Cardiac septum (tissue), 1 donor: ENCODE results near the gene UBAC1. TPM values are rescaled to one million over a fixed set of nuclear protein-coding genes. Genes with fewer than 3 reads are reported as not detected.
"Not testable (repeated sequence)": the region's sequence is repeated elsewhere in the genome, so short reads cannot be mapped to it uniquely, and the experiment has no call there.

Source experiments
- DNase-seq: peaks from one replicate; pipeline ENCODE4 v3.0.0-alpha.2; 2020; ENCODE audit warnings: low spot score
- intact Hi-C: fragments of 100-400 bp; cut with DNase I; formaldehyde crosslinking; loops from one replicate; pipeline ENCODE4 v1.14.0; 2022
- total RNA-seq: library from RNA; stranded (reverse); fragmentation: NEBNext Ultra II Directional; extraction: Animal tissue kit (Norgen Biotek cat#: 25700); gene quantifications from one replicate; pipeline ENCODE4 v1.2.1, GENCODE V29; 2021
- donor health status: DM: no; HTN: no; CAD: no.

The UBAC1 gene
- total RNA-seq, 1 donor from 2014 or later = 90.3 TPM

DNA sequence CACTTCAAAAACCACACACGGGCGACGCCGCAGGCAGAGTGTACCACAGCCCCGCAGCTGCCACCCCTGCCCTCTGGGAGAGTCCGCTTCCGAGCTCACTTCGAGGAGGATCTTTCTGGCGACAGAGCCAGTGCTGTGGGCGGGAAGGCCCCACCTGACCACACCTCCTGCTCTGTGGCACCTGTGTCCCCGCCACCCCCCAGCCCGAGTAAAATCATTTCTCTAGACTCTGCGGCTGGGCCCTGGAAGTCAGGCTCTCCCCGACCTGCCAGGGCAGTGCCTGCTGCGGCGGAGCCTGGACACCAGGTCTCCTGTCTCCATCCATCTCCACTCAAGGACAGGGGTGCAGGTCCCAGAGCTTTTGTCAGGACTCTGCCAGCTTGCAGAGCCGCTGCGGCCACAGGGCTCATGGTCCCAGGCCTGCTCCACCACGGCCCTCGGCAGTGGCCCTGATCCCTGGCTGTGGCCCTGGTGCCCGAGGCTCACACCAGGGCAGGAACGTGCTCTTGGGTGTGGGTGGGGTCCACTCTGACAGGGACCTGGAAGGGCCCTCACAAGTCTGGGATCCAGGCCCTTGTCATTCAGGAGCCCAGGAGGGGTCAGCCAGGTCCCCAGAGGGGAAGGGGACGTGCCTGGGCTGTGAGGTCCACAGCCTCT lies 33.0 kb downstream of the UBAC1 start:
- intact Hi-C loops = no loop called here
- DNase-seq = no peak

DNA sequence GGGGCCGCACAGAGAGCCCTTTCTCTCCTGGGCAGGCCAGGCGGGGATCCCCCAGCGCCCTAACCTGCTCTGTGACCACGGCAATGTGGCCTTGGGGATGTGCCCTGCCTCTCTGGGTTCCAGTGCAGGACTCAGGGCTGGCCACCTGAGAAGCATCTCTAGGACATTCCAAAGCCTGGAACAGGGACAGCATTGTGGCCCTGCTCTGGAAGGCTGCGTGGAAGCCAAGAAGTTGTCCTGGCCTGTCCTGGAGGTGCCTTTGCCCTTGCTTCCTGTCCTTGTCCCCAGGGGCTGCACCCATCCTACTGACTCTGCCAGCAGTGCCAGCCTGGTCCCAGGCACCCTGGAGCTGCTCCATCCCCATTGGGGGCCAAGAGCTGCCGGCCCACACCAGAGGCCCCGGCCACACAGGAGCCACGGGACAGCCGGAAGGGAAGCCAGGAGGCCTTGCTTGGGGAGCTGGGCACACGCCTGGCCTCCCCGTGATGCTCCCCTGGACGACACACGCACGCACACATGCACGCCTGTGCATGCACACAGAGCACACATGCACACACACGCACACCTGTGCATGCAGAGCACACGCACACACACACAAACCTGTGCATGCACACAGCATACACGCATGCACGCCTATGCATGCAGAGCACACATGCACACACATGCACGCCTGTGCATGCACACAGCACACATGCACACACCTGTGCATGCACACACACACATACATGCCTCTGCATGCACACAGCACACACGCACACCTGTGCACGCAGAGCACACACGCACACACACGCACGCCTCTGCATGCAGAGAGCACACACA lies 33.8 kb downstream of the UBAC1 start:
- DNase-seq = no peak
- intact Hi-C loops = no loop called here

DNA sequence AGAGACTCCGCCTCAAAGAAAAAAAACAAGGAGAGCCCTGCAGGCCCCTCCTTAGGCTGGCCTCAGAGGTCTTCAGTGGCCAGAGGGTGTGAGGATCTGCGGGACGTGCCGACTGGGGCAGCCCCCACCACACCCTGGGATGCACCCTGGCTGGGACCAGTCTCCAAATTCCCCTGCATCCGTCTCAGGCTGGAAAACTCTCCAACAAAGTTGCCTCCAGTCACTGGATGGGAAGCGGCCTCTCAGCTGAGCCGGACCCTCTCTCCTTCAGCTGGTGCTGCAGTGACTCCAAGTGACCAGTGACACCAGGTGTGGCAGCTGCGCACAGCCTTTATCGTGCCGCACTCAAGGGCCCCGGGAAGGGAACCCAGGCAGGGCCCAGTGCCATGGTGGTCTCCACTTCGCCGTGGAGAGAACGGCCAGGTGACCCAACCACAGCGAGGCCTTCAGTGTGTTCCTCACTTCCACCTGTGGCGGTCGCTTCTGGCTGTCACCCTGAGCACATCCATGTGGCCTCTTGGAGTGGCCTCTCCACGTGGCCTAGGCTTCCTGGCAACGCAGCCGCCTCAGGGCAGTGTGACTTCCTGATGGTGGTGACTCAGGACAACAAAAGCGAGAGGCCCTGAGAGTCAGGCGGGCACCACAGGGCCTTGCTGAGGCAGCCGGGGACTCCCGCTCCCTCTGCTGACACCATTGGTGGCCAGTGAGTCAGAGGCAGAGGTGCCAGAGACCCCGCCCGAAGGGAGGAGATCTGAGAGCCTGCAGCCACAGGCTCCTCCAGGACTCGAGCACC lies 34.6 kb downstream of the UBAC1 start:
- no peak for DNase-seq

DNA sequence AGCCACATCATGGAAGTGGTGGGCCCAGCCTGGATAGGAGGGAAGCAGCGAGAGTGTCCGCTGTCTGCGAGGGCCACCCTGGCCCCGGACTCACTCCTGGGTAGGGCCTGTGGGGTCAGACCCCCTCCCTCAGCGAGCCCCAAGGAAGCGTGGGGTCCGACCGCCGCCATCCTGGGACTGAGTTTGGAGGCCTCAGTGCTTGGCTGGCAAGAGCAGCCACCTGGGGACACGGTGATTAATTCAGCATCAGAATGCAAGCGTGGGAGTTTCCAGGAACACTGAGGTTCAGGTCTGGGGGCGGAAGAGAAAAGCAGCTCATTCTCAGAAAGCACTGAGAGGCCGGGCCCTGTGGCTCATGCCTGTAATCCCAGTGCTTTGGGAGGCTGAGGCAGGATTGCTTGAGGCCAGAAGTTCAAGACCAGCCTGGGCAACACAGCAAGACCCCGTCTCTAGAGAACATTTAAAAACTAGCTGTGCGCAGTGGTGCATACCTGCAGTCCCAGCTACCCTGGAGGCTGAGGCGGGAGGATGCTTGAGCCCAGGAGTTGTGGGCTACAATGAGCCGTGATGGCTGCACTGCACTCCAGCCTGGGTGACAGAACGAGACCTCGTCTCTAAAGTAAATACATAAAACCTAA lies 35.6 kb downstream of the UBAC1 start:
- DNase-seq = no peak
- intact Hi-C loops = no loop called here

More for the DNA sequence above, 34.6 kb downstream of the UBAC1 start:
- intact Hi-C loops = no loop called here

DNA sequence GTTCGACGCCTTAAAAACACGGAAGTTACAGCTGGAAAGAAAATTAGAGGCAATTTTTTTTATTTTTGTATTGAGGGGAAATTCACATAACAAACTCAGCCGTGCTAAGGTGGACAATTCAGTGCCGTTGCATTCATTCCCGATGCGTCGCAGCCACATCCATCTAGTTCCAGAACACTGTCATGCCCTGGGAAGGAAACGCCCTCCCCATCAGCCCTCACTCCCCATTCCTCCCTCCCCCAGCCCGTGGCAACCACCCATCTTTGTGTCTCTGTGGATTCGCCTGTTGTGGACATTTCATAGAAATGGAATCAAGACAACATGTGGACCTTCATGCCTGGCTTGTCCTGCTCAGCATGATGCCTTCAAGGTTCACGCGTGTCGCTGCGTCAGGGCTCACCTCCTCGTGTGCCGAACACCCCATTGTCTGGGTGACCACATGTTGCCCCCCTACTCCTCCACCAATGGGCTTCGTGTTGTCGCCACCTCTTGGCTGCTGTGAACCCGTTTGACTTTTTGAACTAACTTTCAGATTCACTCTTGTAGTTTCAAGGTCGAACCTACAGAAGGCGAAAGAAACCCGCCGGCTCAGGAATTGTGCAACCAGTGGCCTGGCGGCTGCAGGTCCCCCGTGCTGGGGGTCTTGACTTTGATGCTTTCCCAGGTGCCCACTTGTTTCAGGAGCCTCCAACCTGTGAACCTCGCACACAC lies 36.4 kb downstream of the UBAC1 start:
- no peak for DNase-seq
- intact Hi-C loops = no loop called here

DNA sequence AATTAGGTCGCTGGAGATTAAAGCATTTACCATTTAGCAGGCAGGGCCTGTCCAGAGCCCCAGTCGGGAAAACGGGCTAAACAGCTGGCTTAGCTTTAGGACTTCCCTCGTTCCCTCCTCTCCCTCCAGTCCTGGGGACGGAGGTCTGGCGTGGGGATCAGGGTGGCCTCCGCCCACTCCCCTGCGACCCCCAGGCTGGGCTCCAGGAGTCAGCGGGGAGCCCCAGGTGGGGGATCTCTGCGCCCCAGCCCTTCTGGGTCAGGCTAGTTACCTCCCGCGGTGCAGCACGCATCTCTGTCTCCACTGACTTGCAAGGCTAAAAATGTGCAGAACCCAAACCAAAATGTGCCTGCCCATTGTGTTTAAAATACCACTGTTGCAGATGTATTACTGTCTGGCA lies 37.7 kb downstream of the UBAC1 start:
- no peak for DNase-seq
- intact Hi-C loops = no loop called here

DNA sequence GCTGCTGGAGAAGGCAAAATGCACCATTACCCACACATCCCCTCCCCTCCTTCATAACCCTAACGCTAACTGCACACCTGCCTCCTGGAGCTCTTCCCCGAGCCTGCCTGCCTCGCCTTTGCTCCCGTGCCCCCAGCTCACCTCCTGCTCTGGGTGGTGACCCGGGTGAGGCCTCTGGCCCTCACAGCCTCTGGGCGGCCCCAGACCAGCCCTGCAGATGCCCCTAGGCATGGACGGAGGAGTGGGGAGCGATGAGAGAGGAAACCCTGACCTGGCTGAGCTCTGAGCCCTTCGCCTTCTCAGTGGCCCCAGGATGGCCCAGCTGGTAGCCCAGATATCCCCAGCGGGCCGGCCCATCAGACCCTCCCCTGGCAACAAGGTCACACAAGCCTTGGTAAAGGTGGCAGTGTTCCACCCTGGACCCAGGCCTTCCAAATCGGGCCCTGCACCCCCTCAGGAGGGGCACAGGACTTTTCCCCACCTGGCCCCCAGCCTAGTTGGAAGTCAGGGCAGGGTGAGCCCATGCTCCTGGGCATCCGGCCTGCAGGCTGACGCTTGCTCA lies 39.3 kb downstream of the UBAC1 start:
- DNase-seq = peak; percentile 49
- intact Hi-C loops = no loop called here

DNA sequence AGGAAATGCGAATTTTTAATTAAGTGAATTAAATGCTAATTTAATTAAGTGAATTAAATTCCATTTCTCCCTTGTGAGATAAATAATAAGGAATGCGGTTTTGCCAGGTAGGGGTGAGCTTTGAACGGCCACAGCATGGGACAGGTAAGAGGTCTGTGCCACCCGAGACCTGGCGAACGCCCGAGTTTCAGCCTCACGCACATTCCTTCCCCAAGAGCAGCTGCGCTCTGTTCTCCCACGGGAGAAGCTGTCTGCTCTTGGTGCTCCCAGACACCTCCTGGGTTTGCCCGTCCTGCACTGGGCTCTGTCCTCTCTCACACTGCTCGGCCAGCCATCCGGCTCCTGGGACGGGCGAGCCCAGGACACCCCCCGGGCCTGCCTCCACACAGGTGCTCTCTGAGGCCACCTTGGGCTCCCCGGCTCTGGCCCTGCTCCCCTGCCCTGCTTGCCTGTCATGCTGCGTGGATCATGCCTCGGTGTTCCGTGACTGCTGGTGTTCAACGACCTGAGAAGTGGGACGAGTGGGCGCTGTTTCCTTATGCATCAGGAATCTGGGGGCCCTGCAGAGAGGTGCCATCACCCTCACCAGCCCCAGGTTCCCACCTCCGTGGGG lies 40.1 kb downstream of the UBAC1 start:
- intact Hi-C loops = no loop called here
- DNase-seq = no peak

DNA sequence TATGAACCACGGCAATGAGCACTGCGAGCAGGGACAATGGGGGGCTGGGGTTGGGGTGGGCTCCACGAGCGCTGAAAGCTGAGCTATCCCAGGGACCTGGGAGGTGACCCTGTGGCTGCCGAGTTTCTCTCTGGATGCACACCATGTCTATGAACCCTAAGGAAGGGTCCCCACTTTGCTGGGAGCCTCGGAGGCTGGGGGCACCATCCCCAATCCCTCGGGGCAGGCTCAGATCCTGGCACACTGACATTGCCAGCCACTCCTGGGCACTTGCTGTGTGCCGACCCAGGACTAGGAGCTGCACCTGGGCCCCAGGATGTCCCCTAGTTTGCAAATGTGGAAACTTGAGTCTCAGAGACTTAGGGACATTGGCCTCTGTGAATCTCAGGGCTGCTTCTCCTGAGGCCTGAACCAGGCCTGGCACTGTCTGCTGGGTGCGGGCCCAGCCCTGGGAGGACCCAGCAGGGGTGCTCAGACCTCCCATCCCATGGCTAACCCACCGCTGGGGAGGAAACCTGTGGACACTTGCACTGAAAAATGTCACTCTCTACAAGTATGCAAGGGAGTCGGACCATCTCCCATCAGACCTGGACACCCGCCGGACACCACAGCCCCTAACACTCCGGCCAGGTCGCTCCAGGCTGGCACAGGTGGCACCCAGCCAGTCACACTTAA lies 40.8 kb downstream of the UBAC1 start:
- intact Hi-C loops = no loop called here
- DNase-seq = no peak

DNA sequence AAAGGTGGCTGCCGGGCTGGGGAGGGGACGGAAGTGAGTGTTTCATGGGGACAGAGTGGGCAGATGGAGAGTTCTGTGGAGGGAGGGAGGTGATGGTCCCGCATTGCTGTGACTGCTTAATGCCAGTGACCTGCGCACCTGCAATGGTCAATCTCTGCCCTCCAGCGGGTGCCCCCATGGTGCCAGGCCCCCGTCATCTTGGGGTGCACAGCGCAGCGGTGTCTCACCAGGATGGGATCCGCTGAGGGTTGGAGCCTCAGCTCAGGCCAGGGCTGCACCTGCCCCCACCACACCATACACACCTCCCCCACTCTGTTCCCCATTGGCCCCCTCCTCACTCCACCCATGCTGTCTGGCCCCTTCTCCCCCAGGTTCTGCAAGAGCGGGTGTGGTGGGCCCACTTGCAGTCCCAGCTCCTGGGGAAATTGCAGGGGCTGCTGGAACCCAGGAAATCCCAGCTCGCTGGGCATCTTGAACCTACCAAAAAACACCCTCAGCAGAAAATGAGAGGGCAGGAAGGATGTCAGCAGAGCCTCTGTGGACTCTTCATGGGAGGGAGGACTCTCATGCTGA lies 41.8 kb downstream of the UBAC1 start:
- intact Hi-C loops = no loop called here
- no peak for DNase-seq

DNA sequence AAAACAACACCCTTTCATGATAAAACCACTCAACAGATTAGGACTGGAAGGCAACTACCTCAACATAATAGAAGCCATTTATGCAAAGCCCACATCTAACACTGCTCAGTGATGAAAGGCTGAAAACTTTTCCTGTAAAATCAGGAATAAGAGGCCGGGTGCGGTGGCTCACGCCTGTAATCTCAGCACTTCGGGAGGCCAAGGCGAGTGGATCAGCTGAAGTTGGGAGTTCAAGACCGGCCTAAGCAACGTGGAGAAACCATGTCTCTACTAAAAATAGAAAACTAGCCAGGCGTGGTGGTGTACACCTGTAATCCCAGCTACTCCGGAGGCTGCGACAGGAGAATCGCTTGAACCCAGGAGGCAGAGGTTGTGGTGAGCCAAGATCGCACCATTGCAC lies 44.9 kb downstream of the UBAC1 start:
- DNase-seq, intact Hi-C loops: not testable (repeated sequence)

DNA sequence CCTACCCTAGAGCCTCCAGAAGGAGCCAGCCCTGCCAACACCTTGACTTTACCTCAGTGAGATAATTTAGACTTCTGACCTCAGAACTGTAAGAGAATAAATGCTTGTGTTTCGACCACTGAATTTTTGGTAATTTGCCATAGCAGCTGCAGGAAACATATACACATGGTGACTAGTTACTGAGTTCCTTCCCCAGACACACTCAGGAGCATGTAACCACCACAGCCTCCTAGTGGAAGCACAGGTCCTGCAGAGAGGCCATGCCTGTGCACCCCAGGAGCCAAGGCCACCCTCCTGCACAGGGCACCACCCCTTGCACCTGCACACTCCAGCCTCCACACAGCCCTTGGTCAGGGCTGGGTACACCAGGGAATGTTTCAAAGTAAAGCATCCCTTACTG lies 46.3 kb downstream of the UBAC1 start:
- intact Hi-C loops = no loop called here
- DNase-seq = no peak

DNA sequence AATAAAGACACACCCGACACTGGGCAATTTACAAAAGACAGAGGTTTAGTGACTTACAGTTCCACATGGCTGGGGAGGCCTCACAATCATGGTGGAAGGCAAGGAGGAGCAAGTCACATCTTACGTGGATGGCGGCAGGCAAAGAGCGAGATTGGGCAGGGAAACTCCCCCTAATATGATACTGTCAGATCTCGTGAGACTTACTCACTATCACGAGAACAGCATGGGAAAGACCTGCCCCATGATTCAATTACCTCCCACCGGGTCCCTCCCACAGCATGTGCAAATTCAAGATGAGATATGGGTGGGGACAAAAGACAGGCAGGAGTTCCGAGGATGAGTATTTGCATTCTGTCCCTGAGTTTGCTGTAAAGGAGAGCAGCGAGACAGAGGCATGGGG lies 49.9 kb downstream of the UBAC1 start:
- intact Hi-C loops, DNase-seq: not testable (repeated sequence)

DNA sequence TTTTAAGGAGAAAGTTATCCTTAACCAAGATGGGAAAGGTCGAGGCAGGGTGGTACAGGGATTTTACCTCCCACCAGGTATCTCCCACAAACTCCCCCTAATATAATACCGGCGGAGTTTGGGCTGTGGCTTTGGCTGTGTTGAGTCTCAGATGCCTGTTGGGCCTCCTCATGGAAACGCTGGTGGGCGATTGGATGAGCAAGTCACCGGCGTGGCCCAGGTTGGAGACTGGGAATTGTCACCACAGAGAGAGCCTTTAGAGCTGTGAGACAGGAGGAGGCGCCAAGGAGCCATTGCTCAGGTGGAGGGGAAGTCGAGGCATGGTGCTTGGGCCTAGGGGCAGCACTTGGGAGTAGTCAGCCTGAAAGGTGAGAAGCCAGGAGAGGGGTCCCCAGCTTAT lies 50.4 kb downstream of the UBAC1 start:
- no peak for DNase-seq
- intact Hi-C loops = no loop called here

DNA sequence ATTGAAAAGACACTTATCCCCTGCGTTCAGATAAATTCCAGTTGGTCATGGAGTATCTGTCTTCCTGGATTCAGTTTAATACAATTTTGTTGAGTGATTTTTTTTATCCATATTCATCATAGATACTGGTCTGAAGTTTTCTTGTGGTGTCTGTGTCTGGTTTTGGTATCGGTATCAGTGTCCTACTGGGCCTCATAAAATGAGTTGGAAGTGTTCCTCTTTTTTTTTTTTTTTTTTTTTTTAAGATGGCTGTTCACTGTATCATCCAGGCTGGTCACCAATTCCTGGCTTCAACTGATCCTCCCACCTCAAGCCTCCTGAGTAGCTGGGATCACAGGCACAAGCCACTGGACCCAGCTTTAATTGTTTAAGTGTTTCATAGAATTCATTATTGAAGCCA lies 51.0 kb downstream of the UBAC1 start:
- DNase-seq = no peak
- intact Hi-C loops = no loop called here

DNA sequence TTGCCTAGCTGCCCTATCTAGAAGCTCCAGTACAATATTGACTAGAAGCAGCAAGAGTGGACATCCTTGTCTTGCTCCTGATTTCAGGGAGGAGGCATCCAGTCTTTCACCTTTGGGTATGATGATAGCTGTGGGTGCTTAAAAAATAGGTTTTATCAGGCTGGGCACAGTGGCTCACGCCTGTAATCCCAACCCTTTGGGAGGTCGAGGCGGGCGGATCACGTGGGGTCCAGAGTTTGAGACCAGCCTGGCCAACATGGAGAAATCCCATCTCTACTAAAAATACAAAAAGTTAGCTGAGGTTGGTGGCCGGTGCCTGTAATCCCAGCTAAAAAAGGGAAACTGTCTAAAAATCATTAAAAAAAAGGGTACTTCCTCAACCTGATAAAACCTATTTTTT lies 51.8 kb downstream of the UBAC1 start:
- intact Hi-C loops = loop anchor here (5.0 kb wide), 2 partner anchors 42 to 208 kb away; partner anchors contain the start of gene TMEM250
- DNase-seq = no peak

DNA sequence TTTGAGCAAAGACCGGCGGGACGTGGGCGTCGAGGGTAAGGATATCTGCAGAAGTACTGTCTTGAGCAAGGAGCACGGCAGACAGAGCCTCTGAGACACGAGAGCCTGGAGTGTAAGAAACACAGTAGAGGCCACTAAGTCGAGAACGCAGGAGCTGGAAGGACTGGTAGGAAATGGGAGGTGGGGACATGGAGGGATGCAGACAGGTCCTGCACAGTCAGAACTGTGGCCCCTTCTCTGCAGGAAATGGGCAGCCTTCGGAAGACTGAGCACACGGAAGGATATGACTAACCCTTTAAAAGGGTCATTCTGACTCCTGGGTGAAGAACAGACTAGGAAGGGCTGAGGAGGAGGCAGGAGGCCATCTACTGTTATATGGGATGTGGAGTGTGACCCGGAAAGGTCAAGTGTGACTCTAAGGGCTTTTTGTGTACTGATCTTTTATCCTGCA lies 52.4 kb downstream of the UBAC1 start:
- intact Hi-C loops = loop anchor here (5.0 kb wide), 2 partner anchors 41 to 209 kb away; partner anchors contain the start of gene TMEM250
- no peak for DNase-seq
